Measurements from ENCODE around the gene BCAS3. TPM values are rescaled to one million over a fixed set of nuclear protein-coding genes. Genes with fewer than 3 reads are reported as not detected.

BCAS3 gene
- total RNA-seq, 1 experiment from 2014 or later: 14.4 TPM

- BruUV-seq (replicated peaks): no TSS peak
- Histone ChIP-seq H3K27ac (ENCODE audit: low read depth, low read length, poor library complexity, severe bottlenecking) (no peak overlapping the region), H3K36me3 (ENCODE audit: insufficient read depth, low read length, poor library complexity, severe bottlenecking) (no peaks in the 10 kb centered on the region), H3K4me3 (ENCODE audit: low read depth, low read length, poor library complexity, severe bottlenecking) (no peak overlapping the region), H3K4me1 (ENCODE audit: insufficient read depth, low read length, poor library complexity, severe bottlenecking) (peaks cover 19% of the 10 kb centered on the region), H3K27me3 (replicated peaks; ENCODE audit: insufficient read depth, low read depth, low read length, poor library complexity) (peaks cover 8% of the 10 kb centered on the region), H3K9me3 (ENCODE audit: low read depth, low read length, poor library complexity, severe bottlenecking) (no peaks in the 10 kb centered on the region)
- intact Hi-C loops (cut with micrococcal nuclease; ENCODE audit: unreplicated experiment): loop anchor here (5.0 kb wide), 2 partner anchors 167 to 422 kb away; no protein-coding TSS in a partner anchor
- no peak for DNase-seq (ENCODE audit: low spot score)
- TF ChIP-seq, protein P1, sequence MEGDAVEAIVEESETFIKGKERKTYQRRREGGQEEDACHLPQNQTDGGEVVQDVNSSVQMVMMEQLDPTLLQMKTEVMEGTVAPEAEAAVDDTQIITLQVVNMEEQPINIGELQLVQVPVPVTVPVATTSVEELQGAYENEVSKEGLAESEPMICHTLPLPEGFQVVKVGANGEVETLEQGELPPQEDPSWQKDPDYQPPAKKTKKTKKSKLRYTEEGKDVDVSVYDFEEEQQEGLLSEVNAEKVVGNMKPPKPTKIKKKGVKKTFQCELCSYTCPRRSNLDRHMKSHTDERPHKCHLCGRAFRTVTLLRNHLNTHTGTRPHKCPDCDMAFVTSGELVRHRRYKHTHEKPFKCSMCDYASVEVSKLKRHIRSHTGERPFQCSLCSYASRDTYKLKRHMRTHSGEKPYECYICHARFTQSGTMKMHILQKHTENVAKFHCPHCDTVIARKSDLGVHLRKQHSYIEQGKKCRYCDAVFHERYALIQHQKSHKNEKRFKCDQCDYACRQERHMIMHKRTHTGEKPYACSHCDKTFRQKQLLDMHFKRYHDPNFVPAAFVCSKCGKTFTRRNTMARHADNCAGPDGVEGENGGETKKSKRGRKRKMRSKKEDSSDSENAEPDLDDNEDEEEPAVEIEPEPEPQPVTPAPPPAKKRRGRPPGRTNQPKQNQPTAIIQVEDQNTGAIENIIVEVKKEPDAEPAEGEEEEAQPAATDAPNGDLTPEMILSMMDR (conservative IDR thresholded peaks at IDR 0.05; ENCODE audit: low read depth, low read length): no peak
- no peak for TF ChIP-seq EZH2 (IDR thresholded peaks at IDR 0.05; ENCODE audit: borderline replicate concordance, low read depth, low read length, poor library complexity, severe bottlenecking)
- ChIA-PET POLR2A (ENCODE audit: low non-redundant PET) (no interaction called here), CTCF (no interaction called here)
Observed at GRCh38 chr17:61414936-61415251, 737.2 kb downstream of the BCAS3 start.

DNA sequence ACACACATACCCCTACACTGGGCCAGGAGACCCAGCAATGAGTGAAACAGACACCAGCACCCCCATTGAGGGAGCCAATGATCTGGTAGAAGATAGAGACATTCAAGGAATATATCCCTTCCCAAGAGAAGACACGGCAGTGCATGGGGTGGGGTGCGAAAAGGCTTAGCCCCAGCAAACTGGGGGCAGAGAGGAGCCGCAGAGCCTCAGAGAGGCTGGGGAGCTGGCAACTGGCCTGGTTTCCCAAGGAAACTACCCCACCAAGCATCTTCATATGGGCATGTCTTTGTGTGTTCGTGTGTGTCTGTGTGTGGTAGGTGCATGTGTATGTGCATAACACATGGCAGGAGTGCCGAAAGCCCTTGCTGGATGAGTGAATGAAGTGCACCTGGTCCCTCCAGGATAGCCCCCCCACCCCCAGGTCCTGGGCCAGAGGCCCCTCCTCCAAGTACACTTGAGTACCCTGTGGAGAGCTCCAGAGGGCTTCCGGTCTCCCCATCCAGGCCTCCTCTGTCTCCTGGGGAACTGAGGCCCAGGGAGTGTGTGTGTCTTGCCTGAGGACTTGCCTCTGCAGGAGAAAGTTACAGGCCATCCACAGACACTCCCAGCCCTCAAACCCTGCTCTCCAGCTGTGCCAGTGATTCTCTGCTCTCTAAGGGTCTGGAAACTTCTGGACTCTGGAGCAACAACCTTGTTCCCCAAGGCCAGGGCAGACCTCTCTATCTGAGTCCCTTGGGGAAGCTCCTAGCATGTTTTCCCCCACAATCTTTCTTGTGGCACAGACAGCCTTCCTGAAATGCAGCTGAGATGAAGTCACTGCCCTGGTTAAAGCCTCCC lies 737.9 kb downstream of the BCAS3 start:
- Histone ChIP-seq H3K4me1 (ENCODE audit: insufficient read depth, low read length, poor library complexity, severe bottlenecking) (peaks cover 12% of the 10 kb centered on the region), H3K27ac (ENCODE audit: low read depth, low read length, poor library complexity, severe bottlenecking) (no peak overlapping the region), H3K9me3 (ENCODE audit: low read depth, low read length, poor library complexity, severe bottlenecking) (no peaks in the 10 kb centered on the region), H3K27me3 (replicated peaks; ENCODE audit: insufficient read depth, low read depth, low read length, poor library complexity) (peaks cover 1% of the 10 kb centered on the region), H3K4me3 (ENCODE audit: low read depth, low read length, poor library complexity, severe bottlenecking) (no peak overlapping the region), H3K36me3 (ENCODE audit: insufficient read depth, low read length, poor library complexity, severe bottlenecking) (no peaks in the 10 kb centered on the region)
- POLR2A ChIA-PET (ENCODE audit: low non-redundant PET): no interaction called here
- intact Hi-C loops (cut with micrococcal nuclease; ENCODE audit: unreplicated experiment): loop anchor here (2.0 to 5.0 kb wide), 2 partner anchors 135 to 422 kb away; no protein-coding TSS in a partner anchor
- no TSS peak for BruUV-seq (replicated peaks)
- TF ChIP-seq EZH2 (IDR thresholded peaks at IDR 0.05; ENCODE audit: borderline replicate concordance, low read depth, low read length, poor library complexity, severe bottlenecking): no peak
- TF ChIP-seq, protein P1 (conservative IDR thresholded peaks at IDR 0.05; ENCODE audit: low read depth, low read length): no peak
- no peak for DNase-seq (ENCODE audit: low spot score)
- CTCF ChIA-PET: no interaction called here

- H3K4me3 ChIP-seq (ENCODE audit: low read depth, low read length, poor library complexity, severe bottlenecking): no peak overlapping the region
- no peaks in the 10 kb centered on the region for H3K9me3 ChIP-seq (ENCODE audit: low read depth, low read length, poor library complexity, severe bottlenecking)
- no peak overlapping the region for H3K27ac ChIP-seq (ENCODE audit: low read depth, low read length, poor library complexity, severe bottlenecking)
- no peaks in the 10 kb centered on the region for H3K36me3 ChIP-seq (ENCODE audit: insufficient read depth, low read length, poor library complexity, severe bottlenecking)
- peaks cover 8% of the 10 kb centered on the region for H3K4me1 ChIP-seq (ENCODE audit: insufficient read depth, low read length, poor library complexity, severe bottlenecking)
- TF ChIP-seq EZH2 (IDR thresholded peaks at IDR 0.05; ENCODE audit: borderline replicate concordance, low read depth, low read length, poor library complexity, severe bottlenecking): no peak
- TF ChIP-seq, protein P1 (conservative IDR thresholded peaks at IDR 0.05; ENCODE audit: low read depth, low read length): no peak
- intact Hi-C loops (cut with micrococcal nuclease; ENCODE audit: unreplicated experiment): loop anchor here (2.0 to 5.0 kb wide), 2 partner anchors 135 to 421 kb away; no protein-coding TSS in a partner anchor
- BruUV-seq (replicated peaks): no TSS peak
- no peaks in the 10 kb centered on the region for H3K27me3 ChIP-seq (replicated peaks; ENCODE audit: insufficient read depth, low read depth, low read length, poor library complexity)
- ChIA-PET CTCF (no interaction called here), POLR2A (ENCODE audit: low non-redundant PET) (no interaction called here)
- no peak for DNase-seq (ENCODE audit: low spot score)
Observed at GRCh38 chr17:61416211-61416539, 738.5 kb downstream of the BCAS3 start.

All from A673 (cell line).